ENCODE measurements around the gene CFAP161. TPM values are rescaled to one million over a fixed set of nuclear protein-coding genes. Genes with fewer than 3 reads are reported as not detected.

CFAP161 gene
- total and polyA plus RNA-seq, 9 of the 15 experiments (the other 6 are each of a cell fraction or from before 2014, with no cell fraction given) = 25.8 to 83.3 (median 75.6) TPM

GRCh38 chr15:81194723-81195122 lies 60.7 kb downstream of the CFAP161 start:
- no peak overlapping the region for H3K27ac ChIP-seq (ENCODE audit: extremely low read depth, low read depth, low read length)
- ATAC-seq = peak; percentile 47; the same call in 2 of the 3 replicates
- in situ Hi-C loops (cut with MboI) = no loop called here

More at GRCh38 chr15:81194723-81195122, 60.7 kb downstream of the CFAP161 start:
- no peaks in the 10 kb centered on the region for H3K4me1 ChIP-seq (replicated peaks in 1 of 2; ENCODE audit: control insufficient read depth in 2 of 2, insufficient read depth in 2 of 2, low read length in 2 of 2)
- FAIRE-seq = peak; percentile 65
- TF ChIP-seq SRF (CRISPR knock-in tag; IDR thresholded peaks at IDR 0.05) = no peak
- no peak for TF ChIP-seq ZNF407 (IDR thresholded peaks at IDR 0.05; ENCODE audit: low read depth)
- TF ChIP-seq NFYB (IDR thresholded peaks at IDR 0.05; ENCODE audit: extremely low read depth, insufficient read length) = no peak
- no peak for TF ChIP-seq NCOA4 (IDR thresholded peaks at IDR 0.05; ENCODE audit: partially characterized antibody)
- TF ChIP-seq NR3C1 (CRISPR knock-in tag; IDR thresholded peaks at IDR 0.05) = no peak
- TF ChIP-seq SRSF3 (IDR thresholded peaks at IDR 0.05; ENCODE audit: insufficient read depth, low read length) = no peak
- no peak for TF ChIP-seq TAF1 (IDR thresholded peaks at IDR 0.05; ENCODE audit: control insufficient read depth, extremely low read depth, insufficient read depth, low read length, severe bottlenecking)
- no peak for TF ChIP-seq ZBTB43 (CRISPR knock-in tag; IDR thresholded peaks at IDR 0.05)
- TF ChIP-seq NCOA1 (IDR thresholded peaks at IDR 0.05; ENCODE audit: low read depth) = no peak
- no peak for TF ChIP-seq HDAC2 (IDR thresholded peaks at IDR 0.05)
- TF ChIP-seq ZNF584 (CRISPR knock-in tag; IDR thresholded peaks at IDR 0.05; ENCODE audit: low read depth) = no peak
- no peak for TF ChIP-seq POLR2AphosphoS5 (IDR thresholded peaks at IDR 0.05; ENCODE audit: control insufficient read depth, insufficient read depth, low read depth, low read length)
- TF ChIP-seq GTF2A2 (tag; IDR thresholded peaks at IDR 0.05) = no peak
- ChIA-PET POLR2A (no interaction called here), CTCF (ENCODE audit: low intra/inter-chr PET ratio) (no interaction called here)
- intact Hi-C loops (cut with micrococcal nuclease) = no loop called here
- DNase-seq (ENCODE audit: extremely low read depth in 1 of 4, low spot score in 3 of 4) = no peak
- no TSS peak for BruUV-seq (replicated peaks)
- no peak overlapping the region for H3K4me2 ChIP-seq (ENCODE audit: insufficient read depth, low read length)
- H3K9ac ChIP-seq (ENCODE audit: insufficient read depth in 1 of 2, low read depth in 2 of 2, low read length in 2 of 2) = no peak overlapping the region
- H3K9me1 ChIP-seq (ENCODE audit: control insufficient read depth, insufficient read depth, low read length) = no peaks in the 10 kb centered on the region
- no peak overlapping the region for H3K4me3 ChIP-seq
- 44% methylated on average over 5 of the region's 5 CpGs for WGBS (ENCODE audit: insufficient coverage, low coverage, missing lambda C conversion rate)
- no peaks in the 10 kb centered on the region for H3K27me3 ChIP-seq (ENCODE audit: control insufficient read depth in 2 of 2, insufficient read depth in 2 of 2, low read length in 2 of 2)
- no peaks in the 10 kb centered on the region for H3K79me2 ChIP-seq (ENCODE audit: control insufficient read depth, insufficient read depth, low read length)
- no peak overlapping the region for H2AFZ ChIP-seq (ENCODE audit: low read depth, low read length)
- no peaks in the 10 kb centered on the region for H3K9me3 ChIP-seq (replicated peaks; ENCODE audit: control insufficient read depth, insufficient read depth, low read depth, low read length)
- no peaks in the 10 kb centered on the region for H4K20me1 ChIP-seq (replicated peaks; ENCODE audit: control insufficient read depth, insufficient read depth, low read length)
- no peaks in the 10 kb centered on the region for H3K36me3 ChIP-seq (ENCODE audit: control insufficient read depth, insufficient read depth, low read length)
